ENCODE measurements around the gene FNDC4. TPM values are rescaled to one million over a fixed set of nuclear protein-coding genes. Genes with fewer than 3 reads are reported as not detected.
A peak's percentile ranks its signal among the peaks of the same experiment; 100 is the strongest.

FNDC4 gene
- total and polyA plus RNA-seq, 2 of the 8 experiments (the other 6 are each of a cell fraction or from before 2014, with no cell fraction given) = 14.1 to 14.7 TPM

DNA sequence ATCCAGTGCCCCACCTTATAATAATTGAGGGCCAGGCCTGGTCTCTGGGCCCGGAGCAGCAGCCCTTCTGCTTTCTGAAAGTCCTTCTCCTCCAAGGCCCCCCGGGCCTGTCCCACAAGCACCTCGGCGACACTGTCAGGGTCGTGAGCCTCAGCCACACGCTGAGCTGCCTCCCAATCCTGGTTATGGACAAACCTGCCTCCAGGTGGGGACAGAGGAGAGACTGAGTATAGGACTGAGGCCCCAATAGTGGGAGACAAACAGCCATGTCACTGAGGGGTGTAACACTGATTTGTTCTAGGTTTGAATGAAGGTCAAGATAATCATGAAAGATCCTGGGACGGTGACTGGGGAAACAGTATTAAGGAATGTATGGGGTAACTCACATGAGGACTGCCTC, 41.0 kb downstream of the FNDC4 start (continued):
- TF ChIP-seq RAD21 (IDR thresholded peaks at IDR 0.05 in 1 of 2, conservative IDR thresholded peaks at IDR 0.05 in 1 of 2; ENCODE audit: low read depth in 2 of 2, low read length in 2 of 2) (peak; percentile 16 to 52; a peak in 3 of 4 replicates), GTF2F1 (IDR thresholded peaks at IDR 0.05; ENCODE audit: borderline replicate concordance, low read depth, low read length) (no peak), YY1 (IDR thresholded peaks at IDR 0.05; ENCODE audit: low read depth, low read length) (no peak), CBX5 (IDR thresholded peaks at IDR 0.05; ENCODE audit: low read depth, low read length) (no peak)
- TF ChIP-seq, protein P1, sequence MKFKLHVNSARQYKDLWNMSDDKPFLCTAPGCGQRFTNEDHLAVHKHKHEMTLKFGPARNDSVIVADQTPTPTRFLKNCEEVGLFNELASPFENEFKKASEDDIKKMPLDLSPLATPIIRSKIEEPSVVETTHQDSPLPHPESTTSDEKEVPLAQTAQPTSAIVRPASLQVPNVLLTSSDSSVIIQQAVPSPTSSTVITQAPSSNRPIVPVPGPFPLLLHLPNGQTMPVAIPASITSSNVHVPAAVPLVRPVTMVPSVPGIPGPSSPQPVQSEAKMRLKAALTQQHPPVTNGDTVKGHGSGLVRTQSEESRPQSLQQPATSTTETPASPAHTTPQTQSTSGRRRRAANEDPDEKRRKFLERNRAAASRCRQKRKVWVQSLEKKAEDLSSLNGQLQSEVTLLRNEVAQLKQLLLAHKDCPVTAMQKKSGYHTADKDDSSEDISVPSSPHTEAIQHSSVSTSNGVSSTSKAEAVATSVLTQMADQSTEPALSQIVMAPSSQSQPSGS (IDR thresholded peaks at IDR 0.05; ENCODE audit: low read length) = no peak
